Natural killer cell (primary cell): Measurements from ENCODE around the gene MAD1L1. TPM values are rescaled to one million over a fixed set of nuclear protein-coding genes. Genes with fewer than 3 reads are reported as not detected.
A peak's percentile ranks its signal among the peaks of the same experiment; 100 is the strongest.

Experiments used
- ATAC-seq, 3 donors: fragments of 150-1000 bp in 2 of 3; fragments of 200-7000 bp in 1 of 3; cut with Tn5 transposase; 1 replicate in 1 of 3; 2 replicates in 2 of 3; pipeline ENCODE4 v1.10.0; 2021; ENCODE audit warnings: mild to moderate bottlenecking in 2 of 3, moderate library complexity in 2 of 3
- DNase-seq, 2 donors: peaks; one replicate each; pipeline versions ENCODE4 v3.0.0 to v3.0.0-alpha.2; 2013 to 2021; ENCODE audit warnings: mixed read lengths in 1 of 2
- H3K27ac ChIP-seq: one replicate; pipeline ENCODE4 v1.5.1; 2013; ENCODE audit warnings: mild to moderate bottlenecking, low read length
- H3K27me3 ChIP-seq: one replicate; pipeline ENCODE4 v1.6.1; 2013; ENCODE audit warnings: low read length; ENCODE audit not compliant: control insufficient read depth, insufficient read depth
- H3K36me3 ChIP-seq: one replicate; pipeline ENCODE4 v1.6.1; 2013; ENCODE audit warnings: low read length; ENCODE audit not compliant: control insufficient read depth, insufficient read depth
- H3K4me1 ChIP-seq: one replicate; pipeline ENCODE4 v1.6.1; 2013; ENCODE audit warnings: low read length; ENCODE audit not compliant: control insufficient read depth, insufficient read depth
- H3K4me3 ChIP-seq: one replicate; pipeline ENCODE4 v1.5.1; 2013; ENCODE audit warnings: low read length
- H3K9me3 ChIP-seq: one replicate; pipeline ENCODE4 v1.6.1; 2013; ENCODE audit warnings: low read length; ENCODE audit not compliant: control insufficient read depth, insufficient read depth
- H3K27ac Mint-ChIP-seq, 2 donors: one replicate each; pipeline ENCODE4 v1.8.0; 2022; ENCODE audit warnings: mild to moderate bottlenecking in 2 of 2, mixed read lengths in 2 of 2, moderate library complexity in 1 of 2
- H3K27me3 Mint-ChIP-seq, 2 donors: one replicate each; pipeline ENCODE4 v1.8.0; 2022; ENCODE audit warnings: low read depth in 2 of 2, mixed read lengths in 2 of 2
- H3K36me3 Mint-ChIP-seq: one replicate; pipeline ENCODE4 v1.8.0; 2022; ENCODE audit warnings: mixed read lengths
- H3K4me1 Mint-ChIP-seq, 2 donors: one replicate each; pipeline ENCODE4 v1.8.0; 2022; ENCODE audit warnings: mixed read lengths in 2 of 2
- H3K4me3 Mint-ChIP-seq: one replicate; pipeline ENCODE4 v1.8.0; 2022; ENCODE audit warnings: mild to moderate bottlenecking, moderate library complexity, mixed read lengths
- H3K9me3 Mint-ChIP-seq, 2 donors: one replicate each; pipeline ENCODE4 v1.8.0; 2022; ENCODE audit warnings: mixed read lengths in 2 of 2
- WGBS: methylation state at CpG from one replicate; pipeline ENCODE4 v1.1.7; 2013; ENCODE audit warnings: missing lambda C conversion rate; ENCODE audit not compliant: insufficient coverage; 5-methylcytosine and 5-hydroxymethylcytosine counted together
- intact Hi-C: fragments of 100-400 bp; cut with micrococcal nuclease; formaldehyde crosslinking; loops from one replicate; pipeline ENCODE4 v1.14.2; 2022
- total RNA-seq, 4 donors: library from RNA; stranded (reverse); fragments of 120-200 nt in 1 of 4; gene quantifications; one replicate each; pipeline versions ENCODE4 v1.2.3 to v1.2.4, GENCODE V29; 2013 to 2022
- TF ChIP-seq, protein P1 (sequence below): fragments of 200-600 bp; IDR thresholded peaks from one replicate; pipeline ENCODE4 v1.8.0; 2022; ENCODE audit warnings: antibody characterized with exemption

MAD1L1 gene
- total RNA-seq, 3 donors from 2014 or later (not counting 1 experiment from before 2014, with no cell fraction given) = 53.6 to 81.2 (median 77.4) TPM

DNA sequence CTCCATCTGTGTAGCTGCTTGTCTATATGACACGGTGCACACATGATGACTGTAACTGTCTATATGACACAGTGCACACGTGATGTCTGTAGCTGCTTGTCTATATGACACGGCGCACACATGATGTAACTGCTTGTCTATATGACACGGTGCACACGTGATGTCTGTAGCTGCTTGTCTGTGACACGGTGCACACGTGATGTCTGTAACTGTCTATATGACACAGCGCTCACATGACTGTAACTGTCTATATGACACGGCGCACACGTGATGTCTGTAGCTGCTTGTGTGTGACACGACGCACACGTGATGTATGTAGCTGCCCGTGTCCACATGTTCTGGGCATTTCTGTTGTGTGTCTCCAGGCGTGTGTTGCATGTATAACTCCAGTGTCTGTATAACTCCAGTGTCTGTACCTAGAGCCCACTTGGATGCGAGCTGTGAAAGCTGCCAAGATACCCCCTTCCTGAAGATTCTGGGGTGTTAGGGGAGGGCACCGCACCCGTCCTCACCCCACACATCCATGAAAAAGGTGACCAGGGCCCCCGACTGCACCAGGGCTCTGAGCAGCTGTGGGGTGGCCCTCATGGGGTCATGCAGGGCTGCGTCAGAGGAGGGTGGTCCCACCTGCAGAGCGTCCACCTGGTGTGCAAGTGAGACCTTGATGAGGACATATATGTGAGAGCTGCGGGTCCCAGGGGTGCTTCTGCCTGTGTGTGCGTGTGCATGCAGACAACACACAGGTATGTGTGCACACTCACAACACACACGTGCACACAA lies 424.7 kb downstream of the MAD1L1 start:
- Mint-ChIP-seq H3K4me1 (peaks cover 0 to 4% of the 10 kb centered on the region in 2 donors), H3K36me3 (no peaks in the 10 kb centered on the region), H3K4me3 (no peak overlapping the region), H3K9me3 (no peaks in the 10 kb centered on the region), H3K27ac (no peak overlapping the region), H3K27me3 (peaks cover 10 to 14% of the 10 kb centered on the region in 2 donors)
- Histone ChIP-seq H3K4me1 (peaks cover 10% of the 10 kb centered on the region), H3K27me3 (no peaks in the 10 kb centered on the region), H3K36me3 (no peaks in the 10 kb centered on the region), H3K4me3 (no peak overlapping the region), H3K27ac (no peak overlapping the region), H3K9me3 (no peaks in the 10 kb centered on the region)
- TF ChIP-seq, protein P1, sequence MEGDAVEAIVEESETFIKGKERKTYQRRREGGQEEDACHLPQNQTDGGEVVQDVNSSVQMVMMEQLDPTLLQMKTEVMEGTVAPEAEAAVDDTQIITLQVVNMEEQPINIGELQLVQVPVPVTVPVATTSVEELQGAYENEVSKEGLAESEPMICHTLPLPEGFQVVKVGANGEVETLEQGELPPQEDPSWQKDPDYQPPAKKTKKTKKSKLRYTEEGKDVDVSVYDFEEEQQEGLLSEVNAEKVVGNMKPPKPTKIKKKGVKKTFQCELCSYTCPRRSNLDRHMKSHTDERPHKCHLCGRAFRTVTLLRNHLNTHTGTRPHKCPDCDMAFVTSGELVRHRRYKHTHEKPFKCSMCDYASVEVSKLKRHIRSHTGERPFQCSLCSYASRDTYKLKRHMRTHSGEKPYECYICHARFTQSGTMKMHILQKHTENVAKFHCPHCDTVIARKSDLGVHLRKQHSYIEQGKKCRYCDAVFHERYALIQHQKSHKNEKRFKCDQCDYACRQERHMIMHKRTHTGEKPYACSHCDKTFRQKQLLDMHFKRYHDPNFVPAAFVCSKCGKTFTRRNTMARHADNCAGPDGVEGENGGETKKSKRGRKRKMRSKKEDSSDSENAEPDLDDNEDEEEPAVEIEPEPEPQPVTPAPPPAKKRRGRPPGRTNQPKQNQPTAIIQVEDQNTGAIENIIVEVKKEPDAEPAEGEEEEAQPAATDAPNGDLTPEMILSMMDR = no peak
- intact Hi-C loops = no loop called here
- ATAC-seq = peak in 1 of 3 donors; percentile 21
- no peak for DNase-seq
- 96% methylated on average over 24 of the region's 26 CpGs for WGBS

DNA sequence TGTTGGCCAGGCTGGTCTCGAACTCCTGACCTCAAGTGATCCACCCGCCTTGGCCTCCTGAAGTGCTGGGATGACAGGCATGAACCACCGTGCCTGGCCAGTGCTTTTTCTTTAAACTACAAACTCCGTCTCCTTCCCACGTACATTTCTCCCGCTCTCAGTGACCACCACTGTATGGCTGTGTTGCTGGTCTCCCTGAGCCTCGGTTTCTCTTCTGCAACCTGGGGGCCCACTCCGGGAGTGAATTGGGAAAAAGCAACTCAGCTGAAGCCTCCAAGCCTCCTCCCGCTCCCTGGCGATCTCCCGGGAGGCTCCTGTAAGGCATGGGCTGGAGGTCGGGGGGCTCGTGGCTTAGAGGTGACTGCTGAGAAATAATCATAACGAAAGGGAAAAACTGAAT lies 426.4 kb downstream of the MAD1L1 start:
- no peak overlapping the region for H3K27ac Mint-ChIP-seq
- TF ChIP-seq, protein P1 = no peak
- Histone ChIP-seq H3K4me3 (no peak overlapping the region), H3K9me3 (no peaks in the 10 kb centered on the region), H3K27ac (no peak overlapping the region), H3K27me3 (no peaks in the 10 kb centered on the region), H3K4me1 (no peaks in the 10 kb centered on the region), H3K36me3 (no peaks in the 10 kb centered on the region)
- no peaks in the 10 kb centered on the region for H3K4me1 Mint-ChIP-seq
- H3K4me3 Mint-ChIP-seq = no peak overlapping the region
- H3K27me3 Mint-ChIP-seq = peaks cover 15 to 16% of the 10 kb centered on the region in 2 donors
- ATAC-seq (no peak), DNase-seq (no peak)
- WGBS = 90% methylated on average over 14 of the region's 14 CpGs
- H3K36me3 Mint-ChIP-seq = no peaks in the 10 kb centered on the region
- H3K9me3 Mint-ChIP-seq = no peaks in the 10 kb centered on the region
- intact Hi-C loops = no loop called here

DNA sequence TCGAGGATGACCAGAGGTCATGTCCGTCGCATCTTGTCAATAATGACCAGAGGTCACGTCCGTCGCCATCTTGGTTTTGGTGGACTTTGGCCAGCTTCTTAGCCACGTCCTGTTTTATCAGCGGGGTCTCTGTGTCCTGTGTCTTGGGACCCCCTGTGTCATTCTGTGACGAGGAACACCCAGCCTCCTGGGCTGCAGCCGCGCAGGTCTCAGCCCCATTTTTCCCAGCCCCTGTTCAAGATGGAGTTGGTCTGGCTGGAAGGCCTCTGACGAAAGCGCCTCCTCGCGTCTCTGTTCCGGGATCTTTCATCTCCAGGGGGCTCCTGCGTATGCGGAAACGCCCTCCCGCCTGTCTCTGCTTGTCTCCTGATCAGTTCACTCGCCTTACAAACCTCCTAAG lies 428.4 kb downstream of the MAD1L1 start:
- intact Hi-C loops = no loop called here
- Histone ChIP-seq H3K4me1 (no peaks in the 10 kb centered on the region), H3K4me3 (no peak overlapping the region), H3K27ac (no peak overlapping the region), H3K9me3 (no peaks in the 10 kb centered on the region), H3K36me3 (no peaks in the 10 kb centered on the region), H3K27me3 (no peaks in the 10 kb centered on the region)
- DNase-seq (no peak), ATAC-seq (no peak)
- peaks cover 14 to 24% of the 10 kb centered on the region in 2 donors for H3K27me3 Mint-ChIP-seq
- TF ChIP-seq, protein P1 = no peak
- H3K27ac Mint-ChIP-seq = no peak overlapping the region
- H3K4me1 Mint-ChIP-seq = no peaks in the 10 kb centered on the region
- H3K36me3 Mint-ChIP-seq = no peaks in the 10 kb centered on the region
- 95% methylated on average over 21 of the region's 21 CpGs for WGBS
- no peak overlapping the region for H3K4me3 Mint-ChIP-seq
- no peaks in the 10 kb centered on the region for H3K9me3 Mint-ChIP-seq

- 84% methylated on average over 4 of the region's 4 CpGs for WGBS
- Mint-ChIP-seq H3K4me3 (no peak overlapping the region), H3K9me3 (no peaks in the 10 kb centered on the region), H3K36me3 (no peaks in the 10 kb centered on the region), H3K4me1 (no peaks in the 10 kb centered on the region), H3K27ac (no peak overlapping the region), H3K27me3 (peaks cover 14 to 24% of the 10 kb centered on the region in 2 donors)
- ATAC-seq (no peak), DNase-seq (no peak)
- TF ChIP-seq, protein P1 = no peak
- no peak overlapping the region for H3K4me3 ChIP-seq
- H3K27me3 ChIP-seq = no peaks in the 10 kb centered on the region
- H3K4me1 ChIP-seq = no peaks in the 10 kb centered on the region
- intact Hi-C loops = no loop called here
- H3K27ac ChIP-seq = no peak overlapping the region
- no peaks in the 10 kb centered on the region for H3K36me3 ChIP-seq
- no peaks in the 10 kb centered on the region for H3K9me3 ChIP-seq
Observed at GRCh38 chr7:1802899-1803298, 429.8 kb downstream of the MAD1L1 start.
